GM12892 (cell line): ENCODE data around the gene JAK1.

Source experiments
- DNase-seq: peaks from one replicate; pipeline ENCODE4 v3.0.0; 2011; ENCODE audit not compliant: insufficient read length
- FAIRE-seq: peaks from 2 replicates; lab custom pipeline; 2011; peaks lifted over from hg19 to GRCh38; lab: Jason Lieb, UNC
- POLR2A ChIP-seq: IDR thresholded peaks from 2 replicates; pipeline ENCODE4 v1.6.1; 2011; ENCODE audit warnings: low read depth, low read length, control low read depth
- POLR2AphosphoS5 ChIP-seq: IDR thresholded peaks from 2 replicates; pipeline ENCODE4 v1.6.1; 2011; ENCODE audit warnings: low read depth, low read length, control low read depth
- TAF1 ChIP-seq: IDR thresholded peaks from 2 replicates; pipeline ENCODE4 v1.6.1; 2011; ENCODE audit warnings: low read depth, mild to moderate bottlenecking, control low read depth, low read length, borderline replicate concordance

JAK1 gene

GRCh38 chr1:64846573-64847430 is 119.5 kb downstream of the JAK1 start:
- TF ChIP-seq TAF1 (no peak), POLR2A (no peak), POLR2AphosphoS5 (no peak)
- no peak for DNase-seq
- FAIRE-seq, result no peak

- TF ChIP-seq POLR2AphosphoS5 (no peak), POLR2A (no peak), TAF1 (no peak)
- DNase-seq, result no peak
- no peak for FAIRE-seq
Measured at GRCh38 chr1:64845831-64846425, 120.4 kb downstream of the JAK1 start.

DNA sequence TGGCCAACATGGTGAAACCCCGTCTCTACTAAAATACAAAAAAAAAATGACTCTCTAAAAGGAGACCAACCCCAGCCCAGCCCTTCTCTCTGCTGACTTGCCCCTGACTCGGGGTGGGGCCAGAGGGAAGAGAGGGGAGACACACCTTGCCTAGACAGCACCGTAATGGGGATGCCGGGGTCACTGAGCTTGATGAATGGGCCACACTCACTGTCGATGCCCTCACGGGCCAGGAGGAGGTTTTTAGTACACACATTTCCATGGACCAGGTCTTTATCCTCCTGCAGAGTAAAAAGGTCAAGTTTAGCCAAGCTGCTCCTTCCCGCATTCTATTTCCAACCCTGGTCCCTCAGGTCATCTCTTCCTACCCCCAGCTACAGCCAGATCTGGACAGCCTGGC is 121.7 kb downstream of the JAK1 start:
- TF ChIP-seq TAF1, result no peak
- no peak for TF ChIP-seq POLR2A
- no peak for TF ChIP-seq POLR2AphosphoS5
- DNase-seq (no peak), FAIRE-seq (no peak)

DNA sequence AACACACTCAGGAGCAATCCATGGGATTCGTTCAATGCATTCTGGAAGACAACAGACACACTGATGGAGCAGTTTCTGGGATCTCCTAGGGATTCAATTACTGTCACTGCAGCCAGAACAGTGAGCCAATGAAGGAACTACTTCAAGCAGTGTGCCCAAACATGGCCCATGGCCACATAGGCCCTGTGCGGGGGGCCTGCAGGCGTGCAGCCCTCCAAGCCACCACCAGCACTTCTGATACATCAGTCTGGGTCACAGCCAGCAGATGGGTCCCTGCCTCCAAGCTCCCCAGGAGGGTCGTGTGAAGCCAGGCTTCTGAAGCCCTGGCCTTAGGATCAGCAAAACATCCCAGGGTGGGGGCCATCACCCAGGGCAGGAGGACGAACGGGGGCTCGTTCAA is 122.2 kb downstream of the JAK1 start:
- TF ChIP-seq POLR2AphosphoS5 (no peak), TAF1 (no peak), POLR2A (no peak)
- DNase-seq, result no peak
- no peak for FAIRE-seq

DNA sequence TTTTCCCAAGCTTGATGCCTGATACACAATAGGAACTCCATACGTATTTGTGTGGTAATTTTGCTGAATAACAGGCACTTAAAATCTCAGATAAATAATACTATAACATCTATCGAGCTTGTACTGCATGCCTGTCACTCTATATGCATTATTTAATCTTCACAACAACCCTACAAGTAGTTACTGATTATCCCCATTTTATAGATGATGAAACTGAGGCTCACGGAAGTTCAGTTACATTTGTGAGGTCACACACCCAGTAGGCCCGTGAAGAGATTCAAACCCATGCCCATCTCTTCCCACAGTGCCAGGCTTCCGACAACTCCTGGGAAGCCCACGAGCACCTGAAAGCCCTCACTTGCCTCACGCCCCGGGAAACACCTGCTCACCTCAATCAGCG is 122.7 kb downstream of the JAK1 start:
- FAIRE-seq, result no peak
- TF ChIP-seq POLR2AphosphoS5, result no peak
- TF ChIP-seq TAF1, result no peak
- no peak for TF ChIP-seq POLR2A
- no peak for DNase-seq

DNA sequence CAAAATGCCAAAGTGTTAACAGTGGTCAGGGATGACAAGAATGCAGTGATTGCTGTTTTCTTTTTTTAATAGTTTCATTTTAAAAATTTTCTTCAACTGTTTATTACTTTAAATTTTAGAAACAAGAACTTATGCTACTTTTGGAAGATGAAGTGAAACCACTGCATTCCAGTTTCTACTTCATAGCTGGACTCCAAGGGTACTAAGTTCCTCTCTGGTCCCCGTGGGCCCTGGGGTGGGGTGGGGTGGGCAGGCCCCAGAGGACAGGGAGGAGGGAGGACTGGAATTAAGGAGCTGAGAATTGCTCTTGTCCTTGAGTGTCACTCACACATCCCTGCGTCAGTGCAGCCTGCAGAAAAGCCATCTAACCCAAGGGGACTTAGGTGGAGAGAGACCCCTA is 124.1 kb downstream of the JAK1 start:
- TF ChIP-seq POLR2A (no peak), POLR2AphosphoS5 (no peak), TAF1 (no peak)
- FAIRE-seq, result no peak
- DNase-seq, result no peak

DNA sequence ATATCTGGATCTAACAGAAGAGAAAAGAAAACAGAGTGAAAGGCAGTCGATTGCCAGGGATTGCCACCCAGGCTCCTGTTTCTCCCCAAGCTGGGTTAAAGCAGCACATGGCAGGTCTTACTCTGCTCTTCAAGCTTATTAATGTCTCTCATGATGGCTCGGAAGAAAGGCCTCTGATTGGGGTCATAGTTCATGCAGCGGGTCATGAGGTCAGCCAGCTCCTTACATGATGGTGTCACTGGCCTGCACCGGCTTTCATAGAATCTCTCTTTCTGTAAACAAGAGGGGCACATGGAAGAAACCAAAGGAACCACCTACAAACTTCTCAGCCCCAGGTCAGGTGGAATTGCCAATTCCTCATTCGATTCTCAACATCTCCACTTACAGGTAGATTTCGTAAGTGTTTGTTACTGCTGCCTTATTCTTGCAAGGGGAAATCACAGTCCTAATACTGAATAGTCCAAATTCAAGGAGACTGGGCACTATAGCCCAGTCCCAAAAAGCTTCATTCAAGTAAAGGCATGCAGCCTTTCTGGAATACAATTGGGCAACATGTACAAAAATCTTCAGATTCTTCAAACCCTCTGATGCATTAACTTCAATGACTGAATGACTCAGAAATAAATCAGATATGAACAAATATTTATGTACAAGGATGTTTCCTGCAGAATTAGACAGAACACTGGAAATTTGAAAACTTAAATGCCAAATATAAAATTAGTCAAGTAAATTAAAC is 124.9 kb downstream of the JAK1 start:
- no peak for DNase-seq

DNA sequence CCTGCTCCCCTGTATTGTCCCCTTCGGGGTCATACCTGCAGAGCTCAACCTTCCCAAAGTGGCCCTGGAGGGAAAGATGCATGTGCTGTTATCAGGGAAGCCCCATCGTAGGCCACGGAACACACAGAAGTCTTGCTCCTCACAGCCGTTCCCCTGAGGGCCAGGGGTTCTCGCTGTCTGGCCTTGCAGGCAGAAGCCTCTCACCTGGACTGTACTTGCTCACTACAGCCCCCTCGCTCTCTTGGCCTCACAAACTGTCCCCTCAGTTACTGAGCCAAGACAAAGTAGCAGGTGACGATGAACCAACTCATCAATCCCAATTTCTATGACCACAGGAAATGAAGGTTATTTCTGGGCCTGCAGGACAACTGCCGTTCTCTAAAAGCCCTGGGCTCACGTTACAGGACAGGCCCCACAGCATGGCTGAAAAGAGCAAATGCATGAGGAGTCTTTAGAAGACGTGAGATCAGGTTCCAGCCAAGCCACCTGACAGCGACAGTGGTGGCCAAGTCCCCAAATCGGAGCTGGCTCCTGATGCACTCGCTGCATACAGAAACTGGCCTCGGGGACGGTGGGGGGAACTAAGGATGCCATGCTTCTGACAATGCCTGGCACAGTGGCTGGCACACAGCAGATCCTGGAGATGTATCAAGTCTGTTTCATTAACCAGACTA is 126.5 kb downstream of the JAK1 start:
- no peak for FAIRE-seq

More for the DNA sequence above, 124.9 kb downstream of the JAK1 start:
- FAIRE-seq, result no peak
- no peak for TF ChIP-seq POLR2AphosphoS5
- TF ChIP-seq POLR2A, result no peak
- TF ChIP-seq TAF1, result no peak

GRCh38 chr1:64839261-64839660 is 127.1 kb downstream of the JAK1 start:
- TF ChIP-seq TAF1 (no peak), POLR2A (no peak)
- FAIRE-seq (no peak), DNase-seq (no peak)

More for the DNA sequence above, 126.5 kb downstream of the JAK1 start:
- no peak for DNase-seq
- TF ChIP-seq POLR2AphosphoS5, result no peak
- TF ChIP-seq POLR2A, result no peak
- TF ChIP-seq TAF1, result no peak

DNA sequence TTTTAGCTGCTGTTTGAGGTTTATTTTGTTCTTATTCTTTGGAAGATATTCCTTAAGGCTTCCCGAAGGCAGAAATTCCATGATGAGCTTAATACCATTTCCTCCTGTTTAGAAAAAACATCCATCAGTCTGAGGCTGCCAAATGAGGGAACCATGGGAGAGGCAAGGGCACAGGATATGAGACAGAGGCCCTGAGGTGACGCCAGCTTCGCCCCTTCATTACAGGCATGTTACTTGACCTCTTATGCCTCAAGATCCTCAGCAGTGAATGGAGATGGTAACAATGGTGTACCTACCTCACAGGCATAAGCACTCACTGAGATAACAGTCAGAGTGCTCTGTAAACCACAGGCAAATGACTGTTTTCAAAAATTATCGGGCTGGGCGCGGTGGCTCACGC is 127.9 kb downstream of the JAK1 start:
- DNase-seq (no peak), FAIRE-seq (no peak)
- TF ChIP-seq TAF1 (no peak), POLR2A (no peak)

- no peak for DNase-seq
- FAIRE-seq, result no peak
- TF ChIP-seq TAF1 (no peak), POLR2A (no peak), POLR2AphosphoS5 (no peak)
Measured at GRCh38 chr1:64836802-64837201, 129.5 kb downstream of the JAK1 start.
